Measurements from ENCODE around the gene HTRA1. TPM values are rescaled to one million over a fixed set of nuclear protein-coding genes. Genes with fewer than 3 reads are reported as not detected.

HTRA1 gene
- total RNA-seq, 1 donor from 2014 or later, result 1,546 TPM

DNA sequence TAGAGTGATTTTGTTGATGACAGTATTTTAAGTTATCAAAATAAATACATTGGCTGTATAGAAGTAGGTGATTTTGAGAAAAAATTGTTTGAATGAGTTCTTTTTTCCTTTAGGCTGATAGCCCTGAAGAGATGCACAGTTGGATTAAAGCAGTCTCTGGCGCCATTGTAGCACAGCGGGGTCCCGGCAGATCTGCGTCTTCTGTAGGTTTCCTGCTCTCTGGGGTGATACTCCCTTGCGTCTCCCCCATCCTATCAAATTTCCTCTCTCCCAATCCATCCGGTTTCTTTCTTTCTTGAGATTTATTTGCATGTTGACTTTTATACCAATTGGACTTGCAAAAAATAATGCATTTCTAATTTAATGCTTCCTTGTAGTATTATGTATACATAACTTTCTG, 34.5 kb upstream of the HTRA1 start:
- TF ChIP-seq, protein P1, sequence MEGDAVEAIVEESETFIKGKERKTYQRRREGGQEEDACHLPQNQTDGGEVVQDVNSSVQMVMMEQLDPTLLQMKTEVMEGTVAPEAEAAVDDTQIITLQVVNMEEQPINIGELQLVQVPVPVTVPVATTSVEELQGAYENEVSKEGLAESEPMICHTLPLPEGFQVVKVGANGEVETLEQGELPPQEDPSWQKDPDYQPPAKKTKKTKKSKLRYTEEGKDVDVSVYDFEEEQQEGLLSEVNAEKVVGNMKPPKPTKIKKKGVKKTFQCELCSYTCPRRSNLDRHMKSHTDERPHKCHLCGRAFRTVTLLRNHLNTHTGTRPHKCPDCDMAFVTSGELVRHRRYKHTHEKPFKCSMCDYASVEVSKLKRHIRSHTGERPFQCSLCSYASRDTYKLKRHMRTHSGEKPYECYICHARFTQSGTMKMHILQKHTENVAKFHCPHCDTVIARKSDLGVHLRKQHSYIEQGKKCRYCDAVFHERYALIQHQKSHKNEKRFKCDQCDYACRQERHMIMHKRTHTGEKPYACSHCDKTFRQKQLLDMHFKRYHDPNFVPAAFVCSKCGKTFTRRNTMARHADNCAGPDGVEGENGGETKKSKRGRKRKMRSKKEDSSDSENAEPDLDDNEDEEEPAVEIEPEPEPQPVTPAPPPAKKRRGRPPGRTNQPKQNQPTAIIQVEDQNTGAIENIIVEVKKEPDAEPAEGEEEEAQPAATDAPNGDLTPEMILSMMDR (IDR thresholded peaks at IDR 0.05), result no peak
- Mint-ChIP-seq H3K36me3 (ENCODE audit: unreplicated experiment) (peaks cover 56% of the 10 kb centered on the region), H3K4me1 (ENCODE audit: unreplicated experiment) (peaks cover 4% of the 10 kb centered on the region), H3K27ac (ENCODE audit: unreplicated experiment) (no peak overlapping the region), H3K4me3 (ENCODE audit: unreplicated experiment) (no peak overlapping the region), H3K9me3 (ENCODE audit: unreplicated experiment) (no peaks in the 10 kb centered on the region), H3K27me3 (ENCODE audit: unreplicated experiment) (no peaks in the 10 kb centered on the region)
- DNase-seq (ENCODE audit: extremely low spot score, unreplicated experiment), result no peak

DNA sequence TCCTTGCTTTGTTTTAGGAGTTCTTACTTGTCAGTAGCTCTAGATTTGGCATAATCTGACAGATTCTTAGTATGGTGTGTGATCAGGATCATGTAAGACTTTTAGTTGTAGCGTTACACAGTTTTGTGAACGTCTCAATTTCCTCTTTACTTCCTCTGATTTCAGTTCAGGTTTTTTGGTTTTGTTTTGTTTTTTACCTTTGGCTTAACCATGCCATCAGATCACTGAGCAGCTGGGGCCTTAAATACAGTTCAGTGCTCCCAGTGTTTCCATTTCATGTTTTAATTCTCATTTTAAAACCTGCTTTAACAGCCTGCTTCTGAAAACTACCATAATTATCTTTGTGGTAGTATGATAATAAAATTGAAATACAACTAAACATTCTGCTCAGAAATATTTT, 34.1 kb upstream of the HTRA1 start:
- TF ChIP-seq, protein P1 (IDR thresholded peaks at IDR 0.05), result no peak
- H3K9me3 Mint-ChIP-seq (ENCODE audit: unreplicated experiment), result no peaks in the 10 kb centered on the region
- H3K27ac Mint-ChIP-seq (ENCODE audit: unreplicated experiment), result no peak overlapping the region
- no peak overlapping the region for H3K4me3 Mint-ChIP-seq (ENCODE audit: unreplicated experiment)
- H3K27me3 Mint-ChIP-seq (ENCODE audit: unreplicated experiment), result no peaks in the 10 kb centered on the region
- peaks cover 56% of the 10 kb centered on the region for H3K36me3 Mint-ChIP-seq (ENCODE audit: unreplicated experiment)
- peaks cover 2% of the 10 kb centered on the region for H3K4me1 Mint-ChIP-seq (ENCODE audit: unreplicated experiment)
- no peak for DNase-seq (ENCODE audit: extremely low spot score, unreplicated experiment)

DNA sequence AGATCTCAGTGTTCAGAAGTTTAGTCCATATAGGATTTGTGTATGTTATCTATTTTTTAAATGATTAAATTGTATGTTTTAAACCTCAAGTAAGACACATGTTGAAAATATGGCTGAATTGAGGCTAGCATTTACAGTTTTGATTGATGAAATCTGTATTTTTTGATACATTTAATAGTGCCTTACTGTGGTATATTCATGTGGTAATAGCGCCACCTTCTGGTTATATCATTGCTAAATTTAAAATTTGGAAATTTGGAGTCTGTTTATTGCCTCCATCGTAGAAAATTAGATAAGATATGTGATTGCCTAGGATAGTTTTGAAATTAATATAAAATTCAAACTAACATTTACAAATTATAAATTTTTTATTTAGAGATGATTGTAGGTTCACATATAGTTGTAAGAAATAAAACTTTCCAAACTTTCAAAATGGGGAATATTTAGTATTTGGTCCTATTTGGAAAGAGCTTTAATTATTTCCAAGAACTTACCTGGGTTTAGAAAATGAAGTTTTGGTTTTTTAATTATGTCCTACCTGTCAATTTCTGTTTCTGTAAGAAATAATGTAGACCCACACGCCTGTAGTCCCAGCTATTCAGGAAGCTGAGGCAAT, 26.0 kb upstream of the HTRA1 start:
- TF ChIP-seq, protein P1 (IDR thresholded peaks at IDR 0.05), result peak; percentile 75
- Mint-ChIP-seq H3K4me1 (ENCODE audit: unreplicated experiment) (no peaks in the 10 kb centered on the region), H3K36me3 (ENCODE audit: unreplicated experiment) (peaks cover 34% of the 10 kb centered on the region), H3K27ac (ENCODE audit: unreplicated experiment) (no peak overlapping the region), H3K4me3 (ENCODE audit: unreplicated experiment) (no peak overlapping the region), H3K27me3 (ENCODE audit: unreplicated experiment) (no peaks in the 10 kb centered on the region), H3K9me3 (ENCODE audit: unreplicated experiment) (peaks cover 5% of the 10 kb centered on the region)
- DNase-seq (ENCODE audit: extremely low spot score, unreplicated experiment), result no peak

DNA sequence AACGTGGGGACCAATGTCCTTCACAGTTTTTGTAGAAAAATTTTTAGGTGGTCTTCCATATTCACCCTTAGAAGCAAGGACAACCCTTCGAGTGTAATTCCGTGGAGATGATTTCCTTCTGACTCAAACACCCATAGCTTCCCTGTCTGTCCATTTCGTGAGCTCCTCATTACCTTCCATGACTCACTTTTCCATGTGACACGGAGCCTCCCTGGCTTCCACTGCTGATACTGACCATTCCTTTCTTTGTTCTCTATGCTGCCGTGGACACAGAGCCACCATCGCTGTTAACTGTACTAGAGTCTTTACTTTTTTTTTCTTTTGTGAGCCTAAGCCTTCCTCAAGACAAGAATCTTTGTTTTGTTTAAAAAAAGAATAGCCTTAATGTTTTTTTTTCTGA, 19.4 kb upstream of the HTRA1 start:
- no peak for DNase-seq (ENCODE audit: extremely low spot score, unreplicated experiment)
- H3K4me1 Mint-ChIP-seq (ENCODE audit: unreplicated experiment), result peaks cover 21% of the 10 kb centered on the region
- peak overlapping the region; percentile 73 for H3K27ac Mint-ChIP-seq (ENCODE audit: unreplicated experiment)
- no peaks in the 10 kb centered on the region for H3K27me3 Mint-ChIP-seq (ENCODE audit: unreplicated experiment)
- TF ChIP-seq, protein P1 (IDR thresholded peaks at IDR 0.05), result no peak
- no peak overlapping the region for H3K4me3 Mint-ChIP-seq (ENCODE audit: unreplicated experiment)
- peaks cover 21% of the 10 kb centered on the region for H3K36me3 Mint-ChIP-seq (ENCODE audit: unreplicated experiment)
- H3K9me3 Mint-ChIP-seq (ENCODE audit: unreplicated experiment), result peaks cover 13% of the 10 kb centered on the region

DNA sequence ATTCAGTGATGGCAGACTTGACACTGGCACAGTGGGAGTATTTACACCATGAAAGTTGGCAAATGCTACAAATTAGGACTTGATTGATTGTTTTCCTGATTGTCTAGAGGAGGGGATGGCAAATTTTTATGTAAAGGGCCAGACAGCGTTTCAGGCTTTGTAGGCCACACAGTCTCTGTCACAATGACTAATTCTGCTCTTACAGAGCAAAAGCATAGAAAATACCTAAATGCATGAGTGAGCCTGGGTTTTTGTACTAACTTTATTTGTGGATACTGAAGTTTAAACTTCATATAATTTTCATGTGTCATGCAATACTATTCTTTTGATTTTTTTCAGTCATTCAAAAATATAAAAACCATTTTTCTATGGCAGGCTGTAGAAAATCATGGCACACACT, 15.9 kb upstream of the HTRA1 start:
- no peak overlapping the region for H3K27ac Mint-ChIP-seq (ENCODE audit: unreplicated experiment)
- TF ChIP-seq, protein P1 (IDR thresholded peaks at IDR 0.05), result no peak
- no peak for DNase-seq (ENCODE audit: extremely low spot score, unreplicated experiment)
- no peaks in the 10 kb centered on the region for H3K27me3 Mint-ChIP-seq (ENCODE audit: unreplicated experiment)
- no peak overlapping the region for H3K4me3 Mint-ChIP-seq (ENCODE audit: unreplicated experiment)
- peaks cover 10% of the 10 kb centered on the region for H3K9me3 Mint-ChIP-seq (ENCODE audit: unreplicated experiment)
- H3K4me1 Mint-ChIP-seq (ENCODE audit: unreplicated experiment), result peaks cover 33% of the 10 kb centered on the region
- H3K36me3 Mint-ChIP-seq (ENCODE audit: unreplicated experiment), result peaks cover 1% of the 10 kb centered on the region

All from osteocyte (in vitro differentiated cells).